Neuronal stem cell (in vitro differentiated cells): Measurements from ENCODE around the gene DLK1.

ENCODE experiments used
- DNase-seq: peaks from one replicate; pipeline ENCODE4 v3.0.0-alpha.2; 2013; ENCODE audit warnings: low spot score
- H2AFZ ChIP-seq: one replicate; pipeline ENCODE4 v1.6.1; 2013; ENCODE audit warnings: mild to moderate bottlenecking, low read length, inconsistent platforms
- H2AK5ac ChIP-seq: 2 replicates; pipeline ENCODE4 v1.6.1; 2013; ENCODE audit warnings: low read depth, mild to moderate bottlenecking, inconsistent platforms, low read length, moderate library complexity, mixed read lengths
- H2BK120ac ChIP-seq: 2 replicates; pipeline ENCODE4 v1.6.1; 2013; ENCODE audit warnings: low read depth, mild to moderate bottlenecking, inconsistent platforms, low read length, moderate library complexity, mixed read lengths
- H2BK12ac ChIP-seq: one replicate; pipeline ENCODE4 v1.6.1; 2013; ENCODE audit warnings: low read length, inconsistent platforms
- H2BK15ac ChIP-seq: 2 replicates; pipeline ENCODE4 v1.6.1; 2013; ENCODE audit warnings: mild to moderate bottlenecking, low read length, inconsistent platforms, mixed read lengths
- H2BK5ac ChIP-seq: one replicate; pipeline ENCODE4 v1.6.1; 2013; ENCODE audit warnings: inconsistent platforms, mild to moderate bottlenecking, low read length, moderate library complexity
- H3K14ac ChIP-seq: one replicate; pipeline ENCODE4 v1.6.1; 2013; ENCODE audit warnings: low read length, inconsistent platforms
- H3K18ac ChIP-seq: 2 replicates; pipeline ENCODE4 v1.6.1; 2013; ENCODE audit warnings: low read length, inconsistent platforms
- H3K23ac ChIP-seq: 2 replicates; pipeline ENCODE4 v1.6.1; 2013; ENCODE audit warnings: low read depth, mild to moderate bottlenecking, mixed read lengths, low read length, inconsistent platforms; ENCODE audit not compliant: poor library complexity
- H3K27ac ChIP-seq: replicated peaks from 3 replicates; pipeline ENCODE4 v1.5.1; 2013; ENCODE audit warnings: low read length, inconsistent platforms
- H3K27me3 ChIP-seq, 3 experiments: 2 replicates each; pipeline ENCODE4 v1.6.1; 2013; ENCODE audit warnings: low read length in 3 of 3, mild to moderate bottlenecking in 2 of 3, inconsistent platforms in 1 of 3, low read depth in 1 of 3, mixed read lengths in 1 of 3, moderate library complexity in 1 of 3; ENCODE audit not compliant: control insufficient read depth in 3 of 3, insufficient read depth in 3 of 3
- H3K36me3 ChIP-seq, 2 donors: replicated peaks in 1 of 2; 2 replicates each; pipeline ENCODE4 v1.6.1; 2013; ENCODE audit warnings: low read length in 2 of 2; ENCODE audit not compliant: control insufficient read depth in 2 of 2, insufficient read depth in 2 of 2
- H3K4ac ChIP-seq: 2 replicates; pipeline ENCODE4 v1.6.1; 2013; ENCODE audit warnings: inconsistent platforms, mild to moderate bottlenecking, low read length, moderate library complexity
- H3K4me1 ChIP-seq, 2 donors: 1 replicate in 1 of 2; 2 replicates in 1 of 2; pipeline ENCODE4 v1.6.1; 2013; ENCODE audit warnings: low read length in 2 of 2, low read depth in 1 of 2; ENCODE audit not compliant: control insufficient read depth in 2 of 2, insufficient read depth in 1 of 2
- H3K4me2 ChIP-seq: one replicate; pipeline ENCODE4 v1.6.1; 2013; ENCODE audit warnings: mild to moderate bottlenecking, low read length, inconsistent platforms; ENCODE audit not compliant: insufficient read depth, poor library complexity, severe bottlenecking
- H3K4me3 ChIP-seq, 2 donors: 2 replicates each; pipeline ENCODE4 v1.5.1; 2013; ENCODE audit warnings: low read length in 2 of 2, mild to moderate bottlenecking in 2 of 2, inconsistent platforms in 1 of 2, moderate library complexity in 1 of 2
- H3K79me1 ChIP-seq: one replicate; pipeline ENCODE4 v1.6.1; 2013; ENCODE audit warnings: low read depth, mild to moderate bottlenecking, inconsistent platforms, low read length, moderate library complexity
- H3K9ac ChIP-seq: one replicate; pipeline ENCODE4 v1.6.1; 2013; ENCODE audit warnings: mild to moderate bottlenecking, low read depth, low read length, inconsistent platforms; ENCODE audit not compliant: poor library complexity
- H3K9me3 ChIP-seq, 2 donors: replicated peaks in 1 of 2; 2 replicates each; pipeline versions ENCODE3 to v1.6.1; 2013; ENCODE audit warnings: low read length in 2 of 2, mild to moderate bottlenecking in 2 of 2, inconsistent platforms in 1 of 2, low read depth in 1 of 2, mixed read lengths in 1 of 2, moderate library complexity in 1 of 2; ENCODE audit not compliant: control insufficient read depth in 2 of 2, insufficient read depth in 1 of 2
- H4K8ac ChIP-seq: one replicate; pipeline ENCODE4 v1.6.1; 2013; ENCODE audit warnings: low read depth, mild to moderate bottlenecking, inconsistent platforms, low read length, moderate library complexity
- H4K91ac ChIP-seq: one replicate; pipeline ENCODE4 v1.6.1; 2013; ENCODE audit warnings: low read length, low read depth, mild to moderate bottlenecking, inconsistent platforms; ENCODE audit not compliant: poor library complexity
- WGBS, 2 donors: extraction: QIAGEN DNeasy Blood & Tissue Kit; methylation state at CpG; one replicate each; pipeline ENCODE4 v1.1.7; 2013; ENCODE audit warnings: missing lambda C conversion rate in 2 of 2, mixed read lengths in 1 of 2; ENCODE audit not compliant: insufficient read length in 2 of 2, insufficient replicate concordance in 1 of 2; ENCODE audit errors: extremely low coverage in 2 of 2; 5-methylcytosine and 5-hydroxymethylcytosine counted together

DLK1 gene

GRCh38 chr14:100708425-100709288 lies 18.0 kb upstream of the DLK1 start:
- Histone ChIP-seq H2BK120ac (peak overlapping the region; percentile 99), H2BK5ac (peak overlapping the region; percentile 99), H4K8ac (peak overlapping the region; percentile 98), H4K91ac (peak overlapping the region; percentile 88), H3K4ac (peak overlapping the region; percentile 46), H2AK5ac (peak overlapping the region; percentile 100), H2BK15ac (peak overlapping the region; percentile 92), H3K79me1 (peaks cover 1% of the 10 kb centered on the region), H3K27ac (peak overlapping the region; percentile 86), H3K14ac (peak overlapping the region; percentile 27), H3K9me3 (peaks cover 0 to 4% of the 10 kb centered on the region in 2 donors), H2AFZ (peak overlapping the region; percentile 65), H2BK12ac (peak overlapping the region; percentile 100), H3K18ac (peak overlapping the region; percentile 100), H3K4me3 (no peak overlapping the region), H3K4me2 (peak overlapping the region; percentile 14), H3K36me3 (peaks cover 0 to 1% of the 10 kb centered on the region in 2 donors), H3K23ac (peak overlapping the region; percentile 87), H3K9ac (peak overlapping the region; percentile 74), H3K27me3 (peaks cover 0 to 27% (median 0%) of the 10 kb centered on the region in 3 experiments), H3K4me1 (peaks cover 29 to 30% of the 10 kb centered on the region in 2 donors)
- no peak for DNase-seq
- WGBS, 2 donors: no CpG with 5 or more reads among the region's 40 CpGs

GRCh38 chr14:100709289-100710284 lies 17.1 kb upstream of the DLK1 start:
- H3K23ac ChIP-seq: peak overlapping the region; percentile 87
- H2AK5ac ChIP-seq: peak overlapping the region; percentile 100
- peak overlapping the region; percentile 99 for H2BK5ac ChIP-seq
- DNase-seq: no peak
- peaks cover 0 to 3% of the 10 kb centered on the region in 2 donors for H3K9me3 ChIP-seq
- H2BK120ac ChIP-seq: peak overlapping the region; percentile 99
- no CpG with 5 or more reads among the region's 59 CpGs for WGBS, 2 donors
- H3K4ac ChIP-seq: peak overlapping the region; percentile 67
- peak overlapping the region; percentile 100 for H2BK12ac ChIP-seq
- H3K79me1 ChIP-seq: peaks cover 1% of the 10 kb centered on the region
- peak overlapping the region; percentile 86 for H3K27ac ChIP-seq
- H3K4me2 ChIP-seq: peak overlapping the region; percentile 48
- H2BK15ac ChIP-seq: peak overlapping the region; percentile 92
- no peak overlapping the region for H3K14ac ChIP-seq
- H3K4me1 ChIP-seq: peaks cover 29 to 33% of the 10 kb centered on the region in 2 donors
- H3K4me3 ChIP-seq: no peak overlapping the region
- peak overlapping the region; percentile 100 for H3K18ac ChIP-seq
- peaks cover 0 to 1% of the 10 kb centered on the region in 2 donors for H3K36me3 ChIP-seq
- H2AFZ ChIP-seq: peak overlapping the region; percentile 65
- H3K9ac ChIP-seq: peak overlapping the region; percentile 74
- H4K8ac ChIP-seq: peak overlapping the region; percentile 98
- H3K27me3 ChIP-seq: peaks cover 0 to 31% (median 0%) of the 10 kb centered on the region in 3 experiments
- H4K91ac ChIP-seq: peak overlapping the region; percentile 88

GRCh38 chr14:100710391-100710790 lies 16.3 kb upstream of the DLK1 start:
- Histone ChIP-seq H3K9me3 (peaks cover 0 to 3% of the 10 kb centered on the region in 2 donors), H2BK5ac (peak overlapping the region; percentile 84), H3K9ac (no peak overlapping the region), H3K14ac (no peak overlapping the region), H3K4me3 (no peak overlapping the region), H3K4ac (no peak overlapping the region), H2BK15ac (peak overlapping the region; percentile 99), H3K36me3 (peaks cover 0 to 1% of the 10 kb centered on the region in 2 donors), H4K8ac (no peak overlapping the region), H2AFZ (peak overlapping the region; percentile 26), H4K91ac (no peak overlapping the region), H3K27me3 (peaks cover 0 to 31% (median 0%) of the 10 kb centered on the region in 3 experiments), H3K23ac (no peak overlapping the region), H2AK5ac (peak overlapping the region; percentile 15), H2BK120ac (no peak overlapping the region), H3K27ac (no peak overlapping the region), H3K4me1 (peaks cover 29 to 30% of the 10 kb centered on the region in 2 donors), H3K4me2 (no peak overlapping the region), H2BK12ac (no peak overlapping the region), H3K79me1 (peaks cover 1% of the 10 kb centered on the region), H3K18ac (peak overlapping the region; percentile 94)
- no peak for DNase-seq
- no CpG with 5 or more reads among the region's 12 CpGs for WGBS, 2 donors
